Activated CD8-positive, alpha-beta memory T cell treated with anti-CD3 and anti-CD28 coated beads, Interleukin-2, amount 50 U/mL, for 1 hour (primary cell): Measurements from ENCODE around the gene PYGM.

Experiments
- DNase-seq: peaks from one replicate; pipeline ENCODE4 v3.0.0-alpha.2; 2020; ENCODE audit errors: extremely low read depth

Gene PYGM

GRCh38 chr11:64735725-64736259, 24.0 kb downstream of the PYGM start:
- DNase-seq = no peak

- no peak for DNase-seq
These were observed 24.7 kb downstream of the PYGM start for GRCh38 chr11:64734811-64735724.

- no peak for DNase-seq
These were observed 28.2 kb downstream of the PYGM start for GRCh38 chr11:64731601-64732000.

- DNase-seq = no peak
These were observed 29.9 kb downstream of the PYGM start for GRCh38 chr11:64729851-64730382.

- no peak for DNase-seq
These were observed 30.9 kb downstream of the PYGM start for GRCh38 chr11:64728757-64729365.

- no peak for DNase-seq
These were observed 32.8 kb downstream of the PYGM start for GRCh38 chr11:64726867-64727530.

GRCh38 chr11:64726211-64726641, 33.5 kb downstream of the PYGM start:
- no peak for DNase-seq

- no peak for DNase-seq
These were observed 34.8 kb downstream of the PYGM start for GRCh38 chr11:64724863-64725532.

- DNase-seq = no peak
These were observed 35.6 kb downstream of the PYGM start for GRCh38 chr11:64723907-64724862.

GRCh38 chr11:64723117-64723906, 36.5 kb downstream of the PYGM start, which contains the start of gene NRXN2:
Gene NRXN2 (minus strand): TSS chr11:64723197. CDS start chr11:64713699, 9,498 bp downstream.
- peak; percentile 51 for DNase-seq

- DNase-seq = no peak
These were observed 37.4 kb downstream of the PYGM start for GRCh38 chr11:64722141-64723065.

- no peak for DNase-seq
These were observed 38.4 kb downstream of the PYGM start for GRCh38 chr11:64721359-64721699.

GRCh38 chr11:64720640-64721358, 39.0 kb downstream of the PYGM start:
- DNase-seq = no peak

- DNase-seq = no peak
These were observed 39.6 kb downstream of the PYGM start for GRCh38 chr11:64720167-64720566.

- DNase-seq = no peak
These were observed 40.4 kb downstream of the PYGM start for GRCh38 chr11:64719406-64719805.

GRCh38 chr11:64718780-64719124, 41.0 kb downstream of the PYGM start:
- no peak for DNase-seq

GRCh38 chr11:64718084-64718779, 41.5 kb downstream of the PYGM start:
- no peak for DNase-seq
